GM12874 (cell line): ENCODE results near the gene PSMD14.

Experiments used
- CTCF ChIP-seq: IDR thresholded peaks from 2 replicates; pipeline ENCODE4 v1.5.1; 2011; ENCODE audit warnings: low read depth, mild to moderate bottlenecking, control low read depth, low read length, moderate library complexity; ENCODE audit not compliant: insufficient read depth

Gene PSMD14

DNA sequence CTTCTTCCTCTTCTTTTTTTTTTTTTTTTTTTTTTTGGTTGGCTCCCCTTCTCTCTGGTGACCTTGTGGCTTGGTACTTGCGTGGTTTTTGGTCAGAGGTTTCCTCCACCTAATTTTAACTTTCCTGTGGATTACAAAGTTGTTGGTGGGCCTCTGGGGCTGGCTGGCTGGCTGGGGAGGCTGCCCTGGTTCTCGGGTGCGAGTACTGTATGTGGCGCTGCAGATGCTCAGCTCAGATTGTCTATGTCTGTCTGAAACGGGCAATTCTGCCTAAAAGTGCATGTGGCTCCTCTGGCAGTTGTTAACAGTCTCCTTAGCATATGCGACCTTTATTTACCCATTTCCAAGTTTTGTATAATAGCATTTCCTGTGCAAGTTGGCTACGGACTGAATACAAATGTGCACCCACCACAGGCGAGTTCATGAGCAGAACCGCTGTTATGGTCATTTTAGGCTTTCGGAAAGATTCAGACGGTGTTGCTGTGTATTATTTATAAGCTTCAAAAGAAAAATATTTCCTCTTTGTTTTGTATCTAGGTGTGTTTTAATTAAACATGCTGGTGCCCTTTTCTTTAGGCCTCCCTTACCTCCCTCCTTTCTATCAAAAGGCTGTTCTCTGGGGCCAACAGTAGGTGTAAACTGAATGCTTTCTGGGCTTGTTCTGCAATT, 112.3 kb downstream of the PSMD14 start:
- TF ChIP-seq CTCF, result no peak

- TF ChIP-seq CTCF, result no peak
Observed at GRCh38 chr2:161421686-161422085, 113.5 kb downstream of the PSMD14 start.

DNA sequence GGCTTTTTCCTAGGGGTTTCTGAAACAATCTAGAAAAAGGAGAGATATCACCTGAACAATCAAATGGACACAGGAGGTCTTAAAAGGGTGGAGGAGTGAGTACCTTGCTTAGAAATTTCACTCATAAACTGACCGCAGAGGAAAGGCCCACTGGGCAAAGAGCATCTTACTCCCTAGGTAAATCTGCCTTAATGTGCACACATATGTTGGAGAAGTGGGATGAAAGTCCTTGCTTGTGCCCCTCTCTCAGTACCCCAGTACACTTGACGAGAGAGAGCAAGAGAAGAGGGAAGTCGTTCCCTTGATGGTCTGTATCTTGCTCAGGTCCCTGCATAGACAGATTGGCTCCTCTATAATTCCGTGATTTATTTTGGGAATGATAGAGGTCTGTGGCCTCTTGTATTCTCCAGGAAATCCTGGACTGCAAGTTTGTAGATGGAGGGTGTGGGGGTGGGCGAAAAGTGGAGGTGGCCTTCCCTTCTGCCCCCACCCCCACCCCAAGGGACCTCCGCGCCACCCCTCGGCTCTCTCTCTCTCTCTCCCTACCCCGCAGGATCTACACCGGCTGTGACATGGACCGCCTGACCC, 114.7 kb downstream of the PSMD14 start:
- TF ChIP-seq CTCF, result no peak

GRCh38 chr2:161423421-161424393, 115.5 kb downstream of the PSMD14 start:
- no peak for TF ChIP-seq CTCF

GRCh38 chr2:161424394-161424769, 116.2 kb downstream of the PSMD14 start:
- no peak for TF ChIP-seq CTCF

DNA sequence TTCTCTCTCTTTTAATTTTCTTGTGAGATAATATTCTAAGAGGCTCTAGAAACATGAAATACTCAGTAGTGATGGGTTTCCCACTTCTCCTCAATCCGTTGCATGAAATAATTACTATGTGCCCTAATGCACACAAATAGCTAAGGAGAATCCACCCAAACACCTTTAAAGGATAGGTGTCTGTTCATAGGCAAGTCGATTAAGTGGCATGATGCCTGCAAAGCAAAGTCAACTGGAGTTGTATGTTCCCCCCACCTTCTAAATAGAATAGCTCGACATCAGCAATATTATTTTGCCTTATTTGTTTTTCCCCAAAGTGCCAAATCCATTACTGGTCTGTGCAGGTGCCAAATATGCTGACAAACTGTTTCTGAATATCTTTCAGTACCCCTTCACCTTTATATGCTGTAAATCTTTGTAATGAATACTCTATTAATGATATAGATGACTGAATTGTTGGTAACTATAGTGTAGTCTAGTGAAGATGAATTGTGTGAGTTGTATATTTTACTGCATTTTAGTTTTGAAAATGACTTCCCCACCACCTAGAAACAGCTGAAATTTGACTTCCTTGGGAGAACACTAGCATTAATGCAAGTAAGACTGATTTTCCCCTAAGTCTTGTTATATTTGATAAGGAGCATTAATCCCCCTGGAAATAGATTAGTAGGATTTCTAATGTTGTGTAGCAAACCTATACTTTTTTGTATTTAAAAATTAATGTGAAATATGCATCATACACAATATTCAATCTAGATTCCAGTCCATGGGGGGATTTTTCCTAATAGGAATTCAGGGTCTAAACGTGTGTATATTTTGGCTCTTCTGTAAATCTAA, 116.9 kb downstream of the PSMD14 start:
- TF ChIP-seq CTCF, result no peak
